PFSK-1 (cell line): Measurements from ENCODE around the gene GARIN5A.

Experiments used
- POLR2AphosphoS5 ChIP-seq: IDR thresholded peaks from 2 replicates; pipeline ENCODE4 v1.6.1; 2012; ENCODE audit warnings: low read depth, mild to moderate bottlenecking, control low read depth, low read length, moderate library complexity
- SIN3A ChIP-seq: IDR thresholded peaks from 2 replicates; pipeline ENCODE4 v1.6.1; 2012; ENCODE audit warnings: mild to moderate bottlenecking, low read length, moderate library complexity, borderline replicate concordance; ENCODE audit not compliant: insufficient read depth
- TAF1 ChIP-seq: IDR thresholded peaks from 2 replicates; pipeline ENCODE4 v1.6.1; 2012; ENCODE audit warnings: low read length, control low read depth, borderline replicate concordance; ENCODE audit not compliant: insufficient read depth
- TF ChIP-seq, protein P1 (sequence below), 2 experiments: IDR thresholded peaks; 2 replicates each; pipeline versions ENCODE4 v1.6.1 to v1.8.0; 2011 to 2012; ENCODE audit warnings: low read depth in 2 of 2, low read length in 2 of 2, control low read depth in 1 of 2, inconsistent platforms in 1 of 2, mild to moderate bottlenecking in 1 of 2, moderate library complexity in 1 of 2; ENCODE audit not compliant: insufficient read depth in 1 of 2

DNA sequence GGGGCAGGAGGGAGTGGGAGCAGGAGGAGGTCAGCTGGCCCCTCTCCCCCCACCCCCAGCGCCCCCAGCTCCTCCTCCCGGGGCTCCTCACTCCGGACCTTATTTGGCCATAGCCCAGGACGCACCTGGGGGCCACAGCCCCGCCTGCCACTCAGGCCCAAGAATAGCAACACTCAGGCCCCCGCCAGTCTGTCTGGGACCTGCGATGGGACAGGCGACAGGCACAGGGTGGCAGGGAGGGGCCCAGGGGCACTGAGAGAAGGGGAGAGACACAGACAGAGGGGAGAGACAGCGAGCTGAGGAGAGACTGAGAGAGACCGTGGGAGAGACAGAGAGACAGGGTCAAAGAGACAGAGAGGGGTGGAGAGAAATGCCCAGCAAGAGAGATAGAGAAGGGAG is 24.1 kb upstream of the GARIN5A start:
- TF ChIP-seq POLR2AphosphoS5 (no peak), TAF1 (no peak), SIN3A (no peak)
- TF ChIP-seq, protein P1, sequence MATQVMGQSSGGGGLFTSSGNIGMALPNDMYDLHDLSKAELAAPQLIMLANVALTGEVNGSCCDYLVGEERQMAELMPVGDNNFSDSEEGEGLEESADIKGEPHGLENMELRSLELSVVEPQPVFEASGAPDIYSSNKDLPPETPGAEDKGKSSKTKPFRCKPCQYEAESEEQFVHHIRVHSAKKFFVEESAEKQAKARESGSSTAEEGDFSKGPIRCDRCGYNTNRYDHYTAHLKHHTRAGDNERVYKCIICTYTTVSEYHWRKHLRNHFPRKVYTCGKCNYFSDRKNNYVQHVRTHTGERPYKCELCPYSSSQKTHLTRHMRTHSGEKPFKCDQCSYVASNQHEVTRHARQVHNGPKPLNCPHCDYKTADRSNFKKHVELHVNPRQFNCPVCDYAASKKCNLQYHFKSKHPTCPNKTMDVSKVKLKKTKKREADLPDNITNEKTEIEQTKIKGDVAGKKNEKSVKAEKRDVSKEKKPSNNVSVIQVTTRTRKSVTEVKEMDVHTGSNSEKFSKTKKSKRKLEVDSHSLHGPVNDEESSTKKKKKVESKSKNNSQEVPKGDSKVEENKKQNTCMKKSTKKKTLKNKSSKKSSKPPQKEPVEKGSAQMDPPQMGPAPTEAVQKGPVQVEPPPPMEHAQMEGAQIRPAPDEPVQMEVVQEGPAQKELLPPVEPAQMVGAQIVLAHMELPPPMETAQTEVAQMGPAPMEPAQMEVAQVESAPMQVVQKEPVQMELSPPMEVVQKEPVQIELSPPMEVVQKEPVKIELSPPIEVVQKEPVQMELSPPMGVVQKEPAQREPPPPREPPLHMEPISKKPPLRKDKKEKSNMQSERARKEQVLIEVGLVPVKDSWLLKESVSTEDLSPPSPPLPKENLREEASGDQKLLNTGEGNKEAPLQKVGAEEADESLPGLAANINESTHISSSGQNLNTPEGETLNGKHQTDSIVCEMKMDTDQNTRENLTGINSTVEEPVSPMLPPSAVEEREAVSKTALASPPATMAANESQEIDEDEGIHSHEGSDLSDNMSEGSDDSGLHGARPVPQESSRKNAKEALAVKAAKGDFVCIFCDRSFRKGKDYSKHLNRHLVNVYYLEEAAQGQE (IDR thresholded peaks at IDR 0.05; ENCODE audit: insufficient read depth in 1 of 2, low read depth in 2 of 2, low read length in 2 of 2), result no peak
